ENCODE results near the gene LRRFIP1. TPM values are rescaled to one million over a fixed set of nuclear protein-coding genes. Genes with fewer than 3 reads are reported as not detected.

The LRRFIP1 gene
- total and polyA plus RNA-seq, 10 of the 15 experiments (the other 5 are each of a cell fraction or from before 2014, with no cell fraction given): 36.2 to 120 (median 74.3) TPM

- BruUV-seq (replicated peaks): no TSS peak
Measured at GRCh38 chr2:237596520-237597195, 30.7 kb upstream of the LRRFIP1 start.

GRCh38 chr2:237597196-237598145 lies 29.9 kb upstream of the LRRFIP1 start:
- H3K4me1 ChIP-seq (ENCODE audit: control insufficient read depth, insufficient read depth, low read length): no peaks in the 10 kb centered on the region
- DNase-seq (ENCODE audit: low read depth, low spot score) (no peak), FAIRE-seq (no peak), ATAC-seq (no peak)
- no peak overlapping the region for H3K9ac ChIP-seq (ENCODE audit: control insufficient read depth, insufficient read depth, low read length)
- in situ Hi-C loops (cut with MboI) (no loop called here), intact Hi-C loops (cut with micrococcal nuclease; ENCODE audit: unreplicated experiment) (no loop called here)
- RAD21 ChIA-PET (ENCODE audit: unreplicated experiment): interaction anchor here (1.6 kb wide), 1 partner anchor 25 kb away, joined by 4 read pairs; no protein-coding TSS in a partner anchor
- BruUV-seq (replicated peaks): no TSS peak
- H3K4me3 ChIP-seq: no peak overlapping the region
- POLR2A ChIA-PET: interaction anchor here (0.6 kb wide), 2 partner anchors 35 to 153 kb away, joined by 3 read pairs; no protein-coding TSS in a partner anchor
- SMC1A ChIA-PET (ENCODE audit: uncharacterized antibody, unreplicated experiment): interaction anchor here (1.3 kb wide), 1 partner anchor 11 kb away, joined by 3 read pairs; no protein-coding TSS in a partner anchor
- CTCF ChIA-PET: no interaction called here
- no peaks in the 10 kb centered on the region for H3K36me3 ChIP-seq (ENCODE audit: control insufficient read depth in 2 of 2, insufficient read depth in 2 of 2, low read length in 1 of 2)
- H3K79me2 ChIP-seq (ENCODE audit: control insufficient read depth, insufficient read depth, low read length): no peaks in the 10 kb centered on the region
- no peak overlapping the region for H2AFZ ChIP-seq (ENCODE audit: control insufficient read depth, low read depth, low read length)
- H3K9me3 ChIP-seq (replicated peaks; ENCODE audit: control insufficient read depth, insufficient read depth, low read length): no peaks in the 10 kb centered on the region
- no peaks in the 10 kb centered on the region for H4K20me1 ChIP-seq (ENCODE audit: control insufficient read depth, insufficient read depth)
- no peaks in the 10 kb centered on the region; a peak in 1 of 4 replicates for H3K27me3 ChIP-seq (replicated peaks in 1 of 2; ENCODE audit: control insufficient read depth in 2 of 2, insufficient read depth in 2 of 2, low read length in 1 of 2)
- no peak for TF ChIP-seq POLR2A (IDR thresholded peaks at IDR 0.05; ENCODE audit: low read depth, low read length)
- no peak for TF ChIP-seq MYB (IDR thresholded peaks at IDR 0.05; ENCODE audit: borderline replicate concordance, low read depth, low read length)
- TF ChIP-seq HCFC1 (IDR thresholded peaks at IDR 0.05; ENCODE audit: low read length): no peak
- H3K27ac ChIP-seq (ENCODE audit: control insufficient read depth, insufficient read depth): no peak overlapping the region
- H3K4me2 ChIP-seq (ENCODE audit: control insufficient read depth, insufficient read depth): no peak overlapping the region
- 38% methylated on average over 25 of the region's 29 CpGs for WGBS (ENCODE audit: insufficient coverage, insufficient replicate concordance, low lambda C conversion rate, missing lambda C conversion rate)

More at GRCh38 chr2:237596520-237597195, 30.7 kb upstream of the LRRFIP1 start:
- WGBS (ENCODE audit: insufficient coverage, insufficient replicate concordance, low lambda C conversion rate, missing lambda C conversion rate): 73% methylated on average over 13 of the region's 13 CpGs
- no peaks in the 10 kb centered on the region for H4K20me1 ChIP-seq (ENCODE audit: control insufficient read depth, insufficient read depth)
- no peak for ATAC-seq
- no peaks in the 10 kb centered on the region for H3K36me3 ChIP-seq (ENCODE audit: control insufficient read depth in 2 of 2, insufficient read depth in 2 of 2, low read length in 1 of 2)
- no peak overlapping the region for H3K9ac ChIP-seq (ENCODE audit: control insufficient read depth, insufficient read depth, low read length)
- ChIA-PET SMC1A (ENCODE audit: uncharacterized antibody, unreplicated experiment) (interaction anchor here (1.3 kb wide), 1 partner anchor 10 kb away, joined by 3 read pairs; no protein-coding TSS in a partner anchor), CTCF (no interaction called here), RAD21 (ENCODE audit: unreplicated experiment) (interaction anchor here (1.6 kb wide), 1 partner anchor 24 kb away, joined by 4 read pairs; no protein-coding TSS in a partner anchor), POLR2A (interaction anchor here (0.6 to 0.7 kb wide), 2 partner anchors 146 to 154 kb away, joined by 3 read pairs; no protein-coding TSS in a partner anchor)
- no peaks in the 10 kb centered on the region for H3K4me1 ChIP-seq (ENCODE audit: control insufficient read depth, insufficient read depth, low read length)
- H3K79me2 ChIP-seq (ENCODE audit: control insufficient read depth, insufficient read depth, low read length): no peaks in the 10 kb centered on the region
- intact Hi-C loops (cut with micrococcal nuclease; ENCODE audit: unreplicated experiment) (no loop called here), in situ Hi-C loops (cut with MboI) (no loop called here)
- H3K27ac ChIP-seq (ENCODE audit: control insufficient read depth, insufficient read depth): no peak overlapping the region
- TF ChIP-seq MXI1 (IDR thresholded peaks at IDR 0.05; ENCODE audit: low read depth, low read length) (no peak), TAF1 (IDR thresholded peaks at IDR 0.05; ENCODE audit: borderline replicate concordance, low read depth, low read length) (no peak), SUPT20H (IDR thresholded peaks at IDR 0.05; ENCODE audit: borderline replicate concordance, control insufficient read depth, low read depth, low read length) (no peak), BACH1 (IDR thresholded peaks at IDR 0.05; ENCODE audit: borderline replicate concordance) (no peak), POU2F2 (IDR thresholded peaks at IDR 0.05; ENCODE audit: borderline replicate concordance, low read depth, low read length) (no peak), KDM1A (IDR thresholded peaks at IDR 0.05; ENCODE audit: borderline replicate concordance) (no peak), CHD4 (IDR thresholded peaks at IDR 0.05) (no peak), IKZF2 (IDR thresholded peaks at IDR 0.05) (no peak)
- no peak for DNase-seq (ENCODE audit: low read depth, low spot score)
- no peaks in the 10 kb centered on the region for H3K9me3 ChIP-seq (replicated peaks; ENCODE audit: control insufficient read depth, insufficient read depth, low read length)
- H2AFZ ChIP-seq (ENCODE audit: control insufficient read depth, low read depth, low read length): no peak overlapping the region
- no peak overlapping the region for H3K4me3 ChIP-seq
- no peaks in the 10 kb centered on the region; a peak in 1 of 4 replicates for H3K27me3 ChIP-seq (replicated peaks in 1 of 2; ENCODE audit: control insufficient read depth in 2 of 2, insufficient read depth in 2 of 2, low read length in 1 of 2)
- H3K4me2 ChIP-seq (ENCODE audit: control insufficient read depth, insufficient read depth): no peak overlapping the region
- FAIRE-seq: no peak

Data from GM12878 (cell line).